H1 (cell line): ENCODE data around the gene SIK3. TPM values are rescaled to one million over a fixed set of nuclear protein-coding genes. Genes with fewer than 3 reads are reported as not detected.

ENCODE experiments used
- CTCF ChIA-PET: fragments of 300-600 bp; sonication (Branson Sonifier 250); formaldehyde crosslinking; loops from one replicate; lab custom pipeline; 2021; ENCODE audit not compliant: partially characterized antibody; lab: Charles Lee
- POLR2A ChIA-PET: fragments of 300-600 bp; sonication (Branson Sonifier 250); formaldehyde crosslinking; loops from one replicate; lab custom pipeline; 2021; ENCODE audit warnings: inconsistent platforms; ENCODE audit not compliant: partially characterized antibody; lab: Charles Lee
- DNase-seq, 2 experiments: peaks; one replicate each; pipeline versions ENCODE4 v3.0.0 to v3.0.0-alpha.2; 2010 to 2022; ENCODE audit warnings: low spot score in 2 of 2, low read depth in 1 of 2, mixed read lengths in 1 of 2
- FAIRE-seq: peaks from 2 replicates; lab custom pipeline; 2011; peaks lifted over from hg19 to GRCh38; lab: Jason Lieb, UNC
- H2AFZ ChIP-seq: 2 replicates; pipeline ENCODE4 v1.8.1; 2012; ENCODE audit warnings: low read length, inconsistent platforms
- H2AK5ac ChIP-seq: 2 replicates; pipeline ENCODE4 v1.6.1; 2013; ENCODE audit warnings: low read depth, low read length
- H2BK120ac ChIP-seq: replicated peaks from 2 replicates; pipeline ENCODE3; 2013; ENCODE audit warnings: low read depth, low read length, inconsistent platforms
- H2BK12ac ChIP-seq: 2 replicates; pipeline ENCODE4 v1.6.1; 2013; ENCODE audit warnings: low read depth, low read length
- H2BK15ac ChIP-seq: 2 replicates; pipeline ENCODE4 v1.6.1; 2013; ENCODE audit warnings: low read length
- H2BK20ac ChIP-seq: 2 replicates; pipeline ENCODE4 v1.6.1; 2013; ENCODE audit warnings: low read length
- H2BK5ac ChIP-seq: 2 replicates; pipeline ENCODE4 v1.6.1; 2013; ENCODE audit warnings: low read depth, low read length
- H3K14ac ChIP-seq: 2 replicates; pipeline ENCODE4 v1.6.1; 2013; ENCODE audit warnings: inconsistent platforms; ENCODE audit not compliant: insufficient read length
- H3K18ac ChIP-seq: 2 replicates; pipeline ENCODE4 v1.6.1; 2013; ENCODE audit warnings: low read length; ENCODE audit errors: extremely low read depth
- H3K23ac ChIP-seq: 2 replicates; pipeline ENCODE4 v1.6.1; 2013; ENCODE audit warnings: inconsistent platforms; ENCODE audit not compliant: insufficient read length
- H3K23me2 ChIP-seq: 2 replicates; pipeline ENCODE4 v1.6.1; 2013; ENCODE audit warnings: low read depth, low read length
- H3K27ac ChIP-seq: 2 replicates; pipeline ENCODE4 v1.6.1; 2011; ENCODE audit warnings: low read depth, low read length, inconsistent platforms
- H3K27me3 ChIP-seq, 4 experiments: replicated peaks in 1 of 4; 1 replicate in 1 of 4; 2 replicates in 3 of 4; pipeline versions ENCODE4 v1.6.1 to v1.8.1; 2011 to 2013; ENCODE audit warnings: low read length in 3 of 4, mild to moderate bottlenecking in 3 of 4, inconsistent platforms in 2 of 4, mixed read lengths in 2 of 4, moderate library complexity in 1 of 4; ENCODE audit not compliant: control insufficient read depth in 3 of 4, insufficient read depth in 3 of 4; ENCODE audit errors: extremely low read depth in 1 of 4
- H3K36me3 ChIP-seq, 4 experiments: 2 replicates each; pipeline versions ENCODE4 v1.6.1 to v1.8.1; 2011 to 2013; ENCODE audit warnings: mild to moderate bottlenecking in 4 of 4, low read length in 3 of 4, moderate library complexity in 2 of 4, control low read depth in 1 of 4, inconsistent platforms in 1 of 4; ENCODE audit not compliant: insufficient read depth in 4 of 4, control insufficient read depth in 2 of 4
- H3K4ac ChIP-seq: replicated peaks from 2 replicates; pipeline ENCODE3; 2013; ENCODE audit warnings: low read length, low read depth, mixed read lengths, inconsistent platforms; ENCODE audit not compliant: insufficient read length
- H3K4me1 ChIP-seq, 4 experiments: replicated peaks in 1 of 4; 1 replicate in 1 of 4; 2 replicates in 3 of 4; pipeline versions ENCODE4 v1.6.1 to v1.8.1; 2011 to 2013; ENCODE audit warnings: low read length in 3 of 4, inconsistent platforms in 2 of 4, mixed read lengths in 1 of 4; ENCODE audit not compliant: insufficient read depth in 4 of 4, control insufficient read depth in 3 of 4
- H3K4me2 ChIP-seq, 2 experiments: 2 replicates each; pipeline versions ENCODE4 v1.6.1 to v1.8.1; 2011 to 2013; ENCODE audit warnings: low read depth in 2 of 2, low read length in 2 of 2, control low read depth in 1 of 2, inconsistent platforms in 1 of 2, mild to moderate bottlenecking in 1 of 2; ENCODE audit not compliant: insufficient read depth in 1 of 2
- H3K4me3 ChIP-seq, 4 experiments: fragments of 200-600, 300-600 bp in 1 of 4; sonication (generic), shearing (Covaris generic), sonication (Bioruptor Twin) in 1 of 4; 2 replicates each; pipeline versions ENCODE4 v1.5.1 to v1.8.1; 2011 to 2016; ENCODE audit warnings: low read length in 4 of 4, low read depth in 3 of 4, control low read depth in 2 of 4, inconsistent platforms in 2 of 4, mild to moderate bottlenecking in 2 of 4, mixed read lengths in 1 of 4, moderate library complexity in 1 of 4; ENCODE audit not compliant: insufficient read depth in 2 of 4; ENCODE audit errors: extremely low read depth in 1 of 4
- H3K56ac ChIP-seq: replicated peaks from 2 replicates; pipeline ENCODE3; 2013; ENCODE audit warnings: low read depth, mild to moderate bottlenecking, mixed read lengths, low read length, inconsistent platforms; ENCODE audit not compliant: insufficient read length
- H3K79me1 ChIP-seq: 2 replicates; pipeline ENCODE4 v1.6.1; 2013; ENCODE audit warnings: low read depth, low read length, control low read depth
- H3K79me2 ChIP-seq, 2 experiments: 2 replicates each; pipeline versions ENCODE4 v1.6.1 to v1.8.1; 2012 to 2013; ENCODE audit warnings: low read length in 2 of 2, mild to moderate bottlenecking in 2 of 2, inconsistent platforms in 1 of 2; ENCODE audit not compliant: insufficient read depth in 2 of 2, control insufficient read depth in 1 of 2
- H3K9ac ChIP-seq, 4 experiments: replicated peaks in 1 of 4; 1 replicate in 1 of 4; 2 replicates in 3 of 4; pipeline versions ENCODE4 v1.6.1 to v1.8.1; 2011 to 2013; ENCODE audit warnings: low read depth in 3 of 4, low read length in 3 of 4, control low read depth in 2 of 4, mild to moderate bottlenecking in 2 of 4, moderate library complexity in 2 of 4, inconsistent platforms in 1 of 4; ENCODE audit errors: extremely low read depth in 1 of 4
- H3K9me3 ChIP-seq, 2 experiments: 2 replicates each; pipeline versions ENCODE4 v1.6.1 to v1.8.1; 2012 to 2013; ENCODE audit warnings: mild to moderate bottlenecking in 2 of 2, moderate library complexity in 2 of 2, control low read depth in 1 of 2, inconsistent platforms in 1 of 2, low read depth in 1 of 2, low read length in 1 of 2, mixed read lengths in 1 of 2; ENCODE audit not compliant: insufficient read depth in 2 of 2
- H4K20me1 ChIP-seq, 2 experiments: replicated peaks in 1 of 2; 2 replicates each; pipeline versions ENCODE3 to v1.8.1; 2011 to 2013; ENCODE audit warnings: inconsistent platforms in 2 of 2, low read length in 2 of 2, mild to moderate bottlenecking in 1 of 2; ENCODE audit not compliant: insufficient read depth in 2 of 2, control insufficient read depth in 1 of 2
- H4K5ac ChIP-seq: 2 replicates; pipeline ENCODE4 v1.6.1; 2013; ENCODE audit warnings: low read length, low read depth, mixed read lengths, inconsistent platforms; ENCODE audit not compliant: insufficient read length
- H4K8ac ChIP-seq: 2 replicates; pipeline ENCODE4 v1.8.0; 2013; ENCODE audit warnings: mild to moderate bottlenecking, moderate library complexity, low read length, inconsistent platforms; ENCODE audit not compliant: insufficient read depth; ENCODE audit errors: extremely low read depth
- H4K91ac ChIP-seq: replicated peaks from 2 replicates; pipeline ENCODE3; 2013; ENCODE audit warnings: low read length, mixed read lengths, inconsistent platforms; ENCODE audit not compliant: insufficient read length
- CREB1 ChIP-seq: IDR thresholded peaks from 2 replicates; pipeline ENCODE4 v1.6.1; 2012; ENCODE audit warnings: inconsistent platforms
- EZH2 ChIP-seq: fragments of 200-600 bp; sonication (generic); IDR thresholded peaks from 2 replicates; pipeline ENCODE4 v1.7.1; 2012; ENCODE audit warnings: low read depth, mild to moderate bottlenecking, moderate library complexity, low read length, inconsistent platforms; ENCODE audit not compliant: severe bottlenecking
- WGBS, 2 experiments: shearing (Covaris generic) in 1 of 2; methylation state at CpG; one replicate each; pipeline versions ENCODE4 v1.1.6 to v1.1.7; 2013 to 2015; ENCODE audit warnings: low lambda C conversion rate in 2 of 2, mixed read lengths in 2 of 2, inconsistent platforms in 1 of 2, low coverage in 1 of 2, missing lambda C conversion rate in 1 of 2; ENCODE audit not compliant: insufficient replicate concordance in 2 of 2, insufficient coverage in 1 of 2, insufficient read length in 1 of 2; ENCODE audit errors: extremely low coverage in 1 of 2, missing lambda C conversion rate in 1 of 2; 5-methylcytosine and 5-hydroxymethylcytosine counted together
- polyA plus RNA-seq, 7 experiments: library from polyadenylated mRNA; depleted of rRNA in 3 of 7; stranded (reverse) in 5 of 7; unstranded in 2 of 7; fragments of >200 nt in 5 of 7; fragments of 200-250 nt in 2 of 7; gene quantifications; 1 replicate in 5 of 7; 2 replicates in 1 of 7; 4 replicates in 1 of 7; pipeline versions ENCODE4 v1.2.1 to v1.2.3, GENCODE V29; 2011 to 2013; ENCODE audit warnings: missing spikeins in 2 of 7, mixed read lengths in 2 of 7
- total RNA-seq: library from RNA; stranded (reverse); fragmentation: NEBNext Ultra II Directional; extraction: Animal tissue kit (Norgen Biotek cat#: 25700); gene quantifications from 2 replicates; pipeline ENCODE4 v1.2.1, GENCODE V29; 2021
- TF ChIP-seq, protein P1 (sequence below): IDR thresholded peaks from 2 replicates; pipeline ENCODE4 v1.6.1; 2011; ENCODE audit warnings: low read length, improper control_type of control experiment

SIK3 gene
- total and polyA plus RNA-seq, 2 of the 8 experiments (the other 6 are each of a cell fraction or from before 2014, with no cell fraction given): 19.9 to 32.1 TPM

DNA sequence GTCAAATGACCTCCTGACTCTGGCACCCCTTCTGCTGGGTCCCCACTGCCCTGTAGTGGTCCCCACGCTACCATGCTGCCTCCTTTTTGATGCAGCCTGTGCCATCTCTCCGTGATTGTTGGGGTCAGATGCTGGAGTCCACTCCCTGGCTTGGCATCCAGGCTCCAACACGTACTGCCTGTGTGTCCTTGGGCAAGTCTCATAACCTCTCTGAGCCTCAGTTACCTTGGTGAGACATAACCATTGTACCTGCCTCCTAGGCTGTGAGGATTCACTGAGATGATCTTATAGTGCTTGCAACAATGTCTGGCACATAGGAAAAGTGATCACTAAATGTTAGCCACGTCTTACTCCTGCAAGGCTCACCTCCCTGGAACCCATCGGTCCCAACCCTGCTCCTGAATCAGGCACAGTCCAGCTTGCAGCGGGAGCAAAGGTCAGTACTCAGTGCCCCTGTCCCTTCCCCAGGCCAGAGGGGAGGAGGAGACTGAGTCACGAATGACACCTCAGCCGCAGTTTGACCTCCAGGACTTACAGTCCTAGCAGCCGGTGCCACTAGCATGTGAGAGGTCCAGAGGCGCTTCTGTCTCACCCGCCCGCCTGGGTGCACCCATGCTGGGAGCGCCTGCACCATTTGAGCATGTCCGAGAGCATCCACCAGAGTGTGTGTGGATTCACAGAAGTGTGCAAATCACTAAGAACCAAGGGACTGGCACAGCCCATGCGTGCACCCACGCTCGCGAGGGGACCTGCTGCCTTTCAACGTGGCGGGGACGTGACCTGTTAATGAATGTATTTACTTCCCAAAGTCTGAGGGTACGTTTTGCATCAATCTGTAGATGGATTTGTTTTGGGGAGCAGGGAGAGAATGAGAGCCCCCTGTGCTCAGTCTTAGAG is 272.1 kb downstream of the SIK3 start:
- no peaks in the 10 kb centered on the region for H3K27me3 ChIP-seq
- H3K9ac ChIP-seq: no peak overlapping the region
- no peak overlapping the region for H2AFZ ChIP-seq
- H2BK12ac ChIP-seq: no peak overlapping the region
- H4K5ac ChIP-seq: no peak overlapping the region
- no peaks in the 10 kb centered on the region for H3K9me3 ChIP-seq
- H3K27ac ChIP-seq: no peak overlapping the region
- no peak overlapping the region for H3K4me3 ChIP-seq
- H3K23ac ChIP-seq: no peak overlapping the region
- no peaks in the 10 kb centered on the region for H3K4me1 ChIP-seq
- H4K8ac ChIP-seq: no peak overlapping the region
- H3K36me3 ChIP-seq: no peaks in the 10 kb centered on the region
- no peak overlapping the region for H4K91ac ChIP-seq
- H2AK5ac ChIP-seq: no peak overlapping the region
- no peak overlapping the region for H3K18ac ChIP-seq
- H3K79me2 ChIP-seq: no peaks in the 10 kb centered on the region
- H2BK5ac ChIP-seq: no peak overlapping the region
- H4K20me1 ChIP-seq: no peaks in the 10 kb centered on the region
- H2BK20ac ChIP-seq: no peak overlapping the region
- 76% methylated on average over 22 of the region's 22 CpGs; no CpG with 5 or more reads in 1 of the 2 experiments for WGBS, 2 experiments
- CTCF ChIA-PET: interaction anchor here (1.0 to 6.9 kb wide), 8 partner anchors 9 to 71 kb away, joined by 3 to 60 read pairs (median 4); partner anchors contain the start of genes APOA1, APOA5 and ZPR1
- no peak overlapping the region for H3K14ac ChIP-seq
- TF ChIP-seq EZH2 (no peak), CREB1 (no peak)
- TF ChIP-seq, protein P1, sequence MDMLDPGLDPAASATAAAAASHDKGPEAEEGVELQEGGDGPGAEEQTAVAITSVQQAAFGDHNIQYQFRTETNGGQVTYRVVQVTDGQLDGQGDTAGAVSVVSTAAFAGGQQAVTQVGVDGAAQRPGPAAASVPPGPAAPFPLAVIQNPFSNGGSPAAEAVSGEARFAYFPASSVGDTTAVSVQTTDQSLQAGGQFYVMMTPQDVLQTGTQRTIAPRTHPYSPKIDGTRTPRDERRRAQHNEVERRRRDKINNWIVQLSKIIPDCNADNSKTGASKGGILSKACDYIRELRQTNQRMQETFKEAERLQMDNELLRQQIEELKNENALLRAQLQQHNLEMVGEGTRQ: no peak
- TF ChIP-seq, all 59 proteins: peak for 0
- Histone ChIP-seq H3K4ac (no peak overlapping the region), H3K23me2 (no peaks in the 10 kb centered on the region), H3K79me1 (no peaks in the 10 kb centered on the region), H2BK120ac (no peak overlapping the region), H2BK15ac (no peak overlapping the region), H3K56ac (no peak overlapping the region), H3K4me2 (no peak overlapping the region)
- DNase-seq (no peak), FAIRE-seq (no peak)
- POLR2A ChIA-PET: interaction anchor here (0.6 to 1.0 kb wide), 2 partner anchors 15 to 17 kb away, joined by 3 to 5 read pairs; no protein-coding TSS in a partner anchor
